GM20431 (cell line): ENCODE measurements around the gene RAG2.
"Not testable (repeated sequence)": the region's sequence is repeated elsewhere in the genome, so short reads cannot be mapped to it uniquely, and the experiment has no call there.

Source experiments
- in situ Hi-C: fragments of 300-500 bp; cut with MseI, MboI; formaldehyde crosslinking; loops from one replicate; pipeline ENCODE4 v1.15.0; 2020; ENCODE audit warnings: low sequenced_read_pairs; ENCODE audit not compliant: unreplicated experiment

Gene RAG2

GRCh38 chr11:36558571-36559413 is 39.2 kb downstream of the RAG2 start:
- in situ Hi-C loops = no loop called here

DNA sequence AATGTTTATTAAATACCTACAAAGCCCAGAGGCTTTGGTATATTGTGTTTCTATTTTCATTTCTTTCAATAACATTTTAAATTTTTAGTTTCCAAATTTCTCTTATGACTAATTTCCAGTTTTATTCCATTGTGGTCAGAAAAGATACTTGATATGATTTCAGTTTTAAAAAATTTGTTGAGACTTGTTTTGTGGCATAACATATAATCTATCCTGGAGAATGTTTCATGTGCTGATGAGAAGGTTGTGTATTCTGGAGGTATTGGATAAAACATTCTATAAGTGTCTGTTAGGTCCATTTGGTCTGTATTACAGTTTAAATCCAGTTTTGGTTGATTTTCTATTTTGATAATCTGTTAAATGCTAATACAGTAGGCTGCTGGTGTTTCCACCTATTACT is 40.0 kb downstream of the RAG2 start:
- in situ Hi-C loops = no loop called here

- in situ Hi-C loops = not testable (repeated sequence)
Measured at GRCh38 chr11:36557390-36557789, 40.6 kb downstream of the RAG2 start.

GRCh38 chr11:36550385-36551115 is 47.5 kb downstream of the RAG2 start:
- in situ Hi-C loops = no loop called here
